ENCODE measurements around the gene PASD1.
"Not testable (repeated sequence)": the region's sequence is repeated elsewhere in the genome, so short reads cannot be mapped to it uniquely, and the experiment has no call there.

Gene PASD1

DNA sequence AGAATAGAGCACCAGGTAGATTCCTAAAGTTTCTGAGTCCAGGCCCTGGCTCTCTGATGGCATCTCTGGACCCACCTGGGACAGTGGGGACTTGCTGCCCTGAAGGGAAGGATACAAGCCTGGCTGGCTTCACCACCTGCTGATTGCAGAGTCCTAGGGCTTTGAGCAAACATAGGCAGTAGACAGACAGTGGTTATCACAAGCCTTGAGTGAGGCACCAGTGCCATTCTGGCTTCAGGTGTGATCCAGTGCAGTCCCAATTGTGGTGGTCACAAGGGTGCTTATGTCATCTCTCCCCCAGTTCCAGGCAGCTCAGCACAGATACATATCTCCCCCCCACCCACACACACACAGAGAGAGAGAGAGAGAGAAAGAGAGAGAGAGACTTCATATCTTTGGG, 125.2 kb downstream of the PASD1 start:
- DNase-seq (ENCODE audit: extremely low read depth, insufficient read length) = no peak
- TF ChIP-seq, protein P1, sequence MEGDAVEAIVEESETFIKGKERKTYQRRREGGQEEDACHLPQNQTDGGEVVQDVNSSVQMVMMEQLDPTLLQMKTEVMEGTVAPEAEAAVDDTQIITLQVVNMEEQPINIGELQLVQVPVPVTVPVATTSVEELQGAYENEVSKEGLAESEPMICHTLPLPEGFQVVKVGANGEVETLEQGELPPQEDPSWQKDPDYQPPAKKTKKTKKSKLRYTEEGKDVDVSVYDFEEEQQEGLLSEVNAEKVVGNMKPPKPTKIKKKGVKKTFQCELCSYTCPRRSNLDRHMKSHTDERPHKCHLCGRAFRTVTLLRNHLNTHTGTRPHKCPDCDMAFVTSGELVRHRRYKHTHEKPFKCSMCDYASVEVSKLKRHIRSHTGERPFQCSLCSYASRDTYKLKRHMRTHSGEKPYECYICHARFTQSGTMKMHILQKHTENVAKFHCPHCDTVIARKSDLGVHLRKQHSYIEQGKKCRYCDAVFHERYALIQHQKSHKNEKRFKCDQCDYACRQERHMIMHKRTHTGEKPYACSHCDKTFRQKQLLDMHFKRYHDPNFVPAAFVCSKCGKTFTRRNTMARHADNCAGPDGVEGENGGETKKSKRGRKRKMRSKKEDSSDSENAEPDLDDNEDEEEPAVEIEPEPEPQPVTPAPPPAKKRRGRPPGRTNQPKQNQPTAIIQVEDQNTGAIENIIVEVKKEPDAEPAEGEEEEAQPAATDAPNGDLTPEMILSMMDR (IDR thresholded peaks at IDR 0.05; ENCODE audit: insufficient read depth, low read length, poor library complexity, severe bottlenecking) = no peak
- no peaks in the 10 kb centered on the region for H3K27me3 ChIP-seq (replicated peaks; ENCODE audit: control insufficient read depth, insufficient read depth, low read length)

DNA sequence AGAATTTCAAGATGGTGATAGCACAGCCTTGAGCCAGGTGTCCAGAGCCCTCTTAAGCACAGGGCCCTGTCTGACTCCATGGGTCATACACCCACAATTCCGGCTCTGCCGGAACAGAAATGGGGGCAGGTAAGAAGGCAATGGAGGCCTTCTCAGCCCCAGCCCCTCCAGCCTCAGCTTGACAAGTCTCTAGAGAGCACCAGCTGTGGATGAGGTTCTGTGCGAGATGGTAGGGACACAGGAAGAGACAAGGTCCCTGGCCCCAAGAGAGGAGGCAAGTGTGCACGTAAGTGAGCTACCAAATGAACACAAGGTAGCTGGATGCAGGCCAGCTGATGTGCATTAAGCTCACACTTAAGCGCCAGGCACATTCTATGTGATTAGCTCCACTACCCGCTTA, 129.3 kb downstream of the PASD1 start:
- Histone ChIP-seq H3K27me3 (replicated peaks; ENCODE audit: control insufficient read depth, insufficient read depth, low read length) (no peaks in the 10 kb centered on the region), H3K4me3 (replicated peaks; ENCODE audit: low read depth, low read length) (no peak overlapping the region)
- TF ChIP-seq, protein P1 (IDR thresholded peaks at IDR 0.05; ENCODE audit: insufficient read depth, low read length, poor library complexity, severe bottlenecking) = no peak

More for the DNA sequence above, 125.2 kb downstream of the PASD1 start:
- no peak overlapping the region for H3K4me3 ChIP-seq (replicated peaks; ENCODE audit: low read depth, low read length)
- no peaks in the 10 kb centered on the region for H3K36me3 ChIP-seq (ENCODE audit: control insufficient read depth, insufficient read depth, low read length)

DNA sequence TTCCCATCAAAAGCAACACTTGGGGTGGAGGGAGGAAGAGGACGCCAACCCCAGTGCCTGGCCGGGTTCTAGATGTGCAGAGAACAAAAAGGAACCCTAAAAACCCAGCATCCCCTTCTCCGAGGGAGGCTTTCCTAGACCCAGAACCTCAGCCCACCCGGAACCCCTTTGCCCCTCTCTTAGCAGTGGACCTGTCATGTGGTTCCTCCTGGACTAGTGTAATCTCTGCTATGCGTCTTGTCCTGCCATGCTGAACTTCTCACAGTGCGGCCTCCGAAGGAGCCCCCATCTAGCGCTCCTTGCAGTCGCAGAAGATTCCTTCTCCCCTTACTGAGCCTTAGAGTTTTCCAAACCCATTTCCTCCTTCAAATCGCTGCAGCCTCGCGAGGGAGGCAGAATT, 130.6 kb downstream of the PASD1 start:
- no peak overlapping the region for H3K4me3 ChIP-seq (replicated peaks; ENCODE audit: low read depth, low read length)
- DNase-seq (ENCODE audit: extremely low read depth, insufficient read length) = no peak
- no peaks in the 10 kb centered on the region for H3K36me3 ChIP-seq (ENCODE audit: control insufficient read depth, insufficient read depth, low read length)
- H3K27me3 ChIP-seq (replicated peaks; ENCODE audit: control insufficient read depth, insufficient read depth, low read length) = no peaks in the 10 kb centered on the region
- TF ChIP-seq, protein P1 (IDR thresholded peaks at IDR 0.05; ENCODE audit: insufficient read depth, low read length, poor library complexity, severe bottlenecking) = no peak

More for the DNA sequence above, 129.3 kb downstream of the PASD1 start:
- no peak for DNase-seq (ENCODE audit: extremely low read depth, insufficient read length)
- no peaks in the 10 kb centered on the region for H3K36me3 ChIP-seq (ENCODE audit: control insufficient read depth, insufficient read depth, low read length)

DNA sequence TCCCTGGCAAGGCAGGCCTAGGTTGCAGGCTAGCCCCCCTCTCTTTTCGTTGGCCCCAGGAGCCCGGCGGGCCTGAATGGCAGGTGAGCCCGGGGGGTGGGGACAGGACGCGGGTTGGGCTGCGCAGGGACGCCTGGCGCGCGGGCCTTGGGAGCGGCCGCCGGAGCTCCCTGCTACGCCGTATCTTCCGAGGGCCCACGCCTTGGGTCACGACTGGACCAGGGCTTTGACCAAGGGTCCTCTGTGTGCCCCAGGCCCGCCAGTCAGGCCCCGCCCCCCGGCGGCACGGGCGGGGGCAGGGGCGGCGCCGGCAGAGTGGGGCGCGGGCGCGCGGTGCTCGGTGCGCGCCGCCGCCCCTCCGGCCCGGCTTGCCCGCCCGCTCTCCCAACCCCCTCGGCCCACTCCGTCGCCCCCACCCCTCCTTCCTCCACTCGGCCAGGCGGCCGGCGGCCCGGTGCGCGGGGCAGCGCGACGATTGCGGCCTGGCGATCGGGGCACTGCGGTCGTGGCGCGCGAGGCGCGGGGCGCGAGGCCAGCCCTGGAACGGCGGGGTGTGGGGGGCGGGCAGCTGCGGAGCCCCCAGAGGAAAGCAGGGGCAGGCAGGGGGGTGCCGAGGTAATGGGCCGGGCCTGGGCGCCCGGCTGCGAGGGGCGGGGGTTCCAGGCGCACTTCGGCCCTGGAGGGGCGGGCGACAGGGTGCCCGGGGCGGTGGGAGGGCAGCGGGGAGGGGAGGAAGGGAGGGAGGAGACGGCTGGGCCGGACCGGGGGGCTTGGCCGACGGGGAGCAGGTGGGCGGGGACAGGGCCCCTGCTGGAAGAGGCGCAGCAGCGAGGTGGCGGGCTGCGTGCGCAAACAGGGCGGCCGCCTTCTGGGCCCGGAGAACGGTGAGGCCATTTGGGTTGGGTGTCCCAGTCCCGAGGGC, 131.4 kb downstream of the PASD1 start, which contains the start of gene PRRG3:
PRRG3 (plus strand) TSS at position 798 of the 922 bp plus-strand sequence. CDS start 3,357 bp downstream, outside the sequence.
- no peaks in the 10 kb centered on the region for H3K27me3 ChIP-seq (replicated peaks; ENCODE audit: control insufficient read depth, insufficient read depth, low read length)
- H3K36me3 ChIP-seq (ENCODE audit: control insufficient read depth, insufficient read depth, low read length) = no peaks in the 10 kb centered on the region
- no peak within 1 kb of the TSS for H3K4me3 ChIP-seq (replicated peaks; ENCODE audit: low read depth, low read length)
- no peak for DNase-seq (ENCODE audit: extremely low read depth, insufficient read length)
- TF ChIP-seq, protein P1 (IDR thresholded peaks at IDR 0.05; ENCODE audit: insufficient read depth, low read length, poor library complexity, severe bottlenecking) = no peak

DNA sequence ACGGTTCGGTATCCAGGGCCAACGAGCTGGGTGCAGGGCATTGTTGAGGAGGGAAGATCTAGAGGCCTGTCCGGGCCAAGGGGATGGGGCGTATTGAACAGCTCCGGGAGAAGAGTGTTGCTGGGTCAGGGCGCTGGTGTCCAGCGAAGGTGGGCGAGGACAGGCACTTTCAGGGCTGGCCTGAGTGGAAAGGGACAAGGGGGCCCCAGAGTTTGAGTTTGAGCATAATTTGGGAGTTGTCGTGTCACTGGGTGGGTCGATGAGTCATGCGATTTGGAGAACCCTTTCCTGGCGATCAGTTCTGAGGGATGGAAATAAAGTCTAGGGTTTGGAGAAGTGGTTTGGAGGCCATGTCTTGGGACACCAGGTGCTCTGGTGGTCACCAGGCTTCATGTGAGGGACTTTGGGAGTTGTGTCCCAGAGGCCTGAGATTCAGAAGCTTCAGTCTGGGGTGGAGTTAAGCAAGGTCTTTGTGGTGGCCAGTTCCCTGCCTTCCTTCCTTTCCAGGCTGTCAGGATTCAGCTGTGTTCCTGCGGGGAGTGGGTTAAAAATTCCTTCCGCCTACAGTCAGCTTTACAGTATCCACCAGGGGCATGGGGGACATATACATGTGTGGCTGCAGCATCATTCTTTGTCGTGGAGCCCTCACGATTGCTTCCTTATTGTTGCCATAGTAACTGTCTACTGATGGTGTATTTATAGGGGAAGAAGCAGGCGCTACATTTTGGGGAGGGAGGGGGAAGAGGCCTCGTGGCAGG, 132.3 kb downstream of the PASD1 start:
- DNase-seq (ENCODE audit: extremely low read depth, insufficient read length) = no peak
- TF ChIP-seq, protein P1 (IDR thresholded peaks at IDR 0.05; ENCODE audit: insufficient read depth, low read length, poor library complexity, severe bottlenecking) = no peak
- Histone ChIP-seq H3K27me3 (replicated peaks; ENCODE audit: control insufficient read depth, insufficient read depth, low read length) (no peaks in the 10 kb centered on the region), H3K4me3 (replicated peaks; ENCODE audit: low read depth, low read length) (no peak overlapping the region), H3K36me3 (ENCODE audit: control insufficient read depth, insufficient read depth, low read length) (no peaks in the 10 kb centered on the region)

DNA sequence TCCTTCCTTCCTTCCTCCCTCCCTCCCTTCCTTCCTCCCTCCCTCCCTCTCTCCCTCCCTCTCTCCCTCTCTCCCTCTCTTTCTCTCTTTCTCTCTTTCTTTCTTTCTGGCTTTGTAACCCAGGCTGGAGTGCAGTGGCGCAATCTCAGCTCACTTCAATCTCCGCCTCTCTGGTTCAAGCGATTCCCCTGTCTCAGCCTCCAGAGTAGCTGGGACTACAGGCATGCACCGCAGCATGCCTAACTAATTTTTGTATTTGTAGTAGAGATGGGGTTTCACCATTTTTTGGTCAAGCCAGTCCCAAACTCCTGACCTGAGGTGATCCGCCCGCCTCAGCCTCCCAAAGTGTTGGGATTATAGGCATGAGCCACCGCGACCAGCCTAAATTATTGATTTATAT, 133.6 kb downstream of the PASD1 start:
- H3K4me3 ChIP-seq (replicated peaks; ENCODE audit: low read depth, low read length); DNase-seq (ENCODE audit: extremely low read depth, insufficient read length); H3K36me3 ChIP-seq (ENCODE audit: control insufficient read depth, insufficient read depth, low read length); H3K27me3 ChIP-seq (replicated peaks; ENCODE audit: control insufficient read depth, insufficient read depth, low read length): not testable (repeated sequence)
